Spleen (tissue), 7 donors: ENCODE data around the gene FRMD4A.

Experiments used
- POLR2A ChIP-seq, 3 donors: fragments of 450-650 bp; IDR thresholded peaks; one replicate each; pipeline ENCODE4 v1.5.1; 2017; ENCODE audit warnings: antibody characterized with exemption in 3 of 3, mild to moderate bottlenecking in 1 of 3
- TF ChIP-seq, protein P1 (sequence below), 11 experiments: fragments of 200-600 bp in 7 of 11; fragments of 450-650 bp in 4 of 11; sonication (generic) in 4 of 11; IDR thresholded peaks in 8 of 11; conservative IDR thresholded peaks in 3 of 11; 1 replicate in 7 of 11; 2 replicates in 4 of 11; pipeline versions ENCODE4 v1.4.0 to v1.8.0; 2016 to 2021; ENCODE audit warnings: antibody characterized with exemption in 11 of 11, inconsistent platforms in 4 of 11, mild to moderate bottlenecking in 1 of 11
- donor health status: DM: no; HTN: no; CAD: no; lungs with moderate emphysema.
- donor health status: DM: no; HTN: no; CAD: no.
- donor health status: DM: no; HTN: no; CAD: no.

- no peak for TF ChIP-seq POLR2A (IDR thresholded peaks at IDR 0.05)
- TF ChIP-seq, protein P1, sequence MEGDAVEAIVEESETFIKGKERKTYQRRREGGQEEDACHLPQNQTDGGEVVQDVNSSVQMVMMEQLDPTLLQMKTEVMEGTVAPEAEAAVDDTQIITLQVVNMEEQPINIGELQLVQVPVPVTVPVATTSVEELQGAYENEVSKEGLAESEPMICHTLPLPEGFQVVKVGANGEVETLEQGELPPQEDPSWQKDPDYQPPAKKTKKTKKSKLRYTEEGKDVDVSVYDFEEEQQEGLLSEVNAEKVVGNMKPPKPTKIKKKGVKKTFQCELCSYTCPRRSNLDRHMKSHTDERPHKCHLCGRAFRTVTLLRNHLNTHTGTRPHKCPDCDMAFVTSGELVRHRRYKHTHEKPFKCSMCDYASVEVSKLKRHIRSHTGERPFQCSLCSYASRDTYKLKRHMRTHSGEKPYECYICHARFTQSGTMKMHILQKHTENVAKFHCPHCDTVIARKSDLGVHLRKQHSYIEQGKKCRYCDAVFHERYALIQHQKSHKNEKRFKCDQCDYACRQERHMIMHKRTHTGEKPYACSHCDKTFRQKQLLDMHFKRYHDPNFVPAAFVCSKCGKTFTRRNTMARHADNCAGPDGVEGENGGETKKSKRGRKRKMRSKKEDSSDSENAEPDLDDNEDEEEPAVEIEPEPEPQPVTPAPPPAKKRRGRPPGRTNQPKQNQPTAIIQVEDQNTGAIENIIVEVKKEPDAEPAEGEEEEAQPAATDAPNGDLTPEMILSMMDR (IDR thresholded peaks at IDR 0.05 in 8 of 11, conservative IDR thresholded peaks at IDR 0.05 in 3 of 11) = no peak
These were observed 18.7 kb downstream of the FRMD4A start for GRCh38 chr10:14312014-14312413.
